PC-3 (cell line): Measurements from ENCODE around the gene USP14. TPM values are rescaled to one million over a fixed set of nuclear protein-coding genes. Genes with fewer than 3 reads are reported as not detected.

ENCODE experiments used
- ATAC-seq: fragments of 200-7000 bp; cut with Tn5 transposase; 2 replicates; pipeline ENCODE4 v1.9.1; 2020; ENCODE audit warnings: mild to moderate bottlenecking, moderate library complexity
- BruUV-seq: library from RNA; stranded (reverse); fragments of 400-500 nt; replicated peaks from 2 replicates; lab custom pipeline; 2021; lab: Mats Ljungman, UMichigan
- CTCF ChIA-PET: fragments of 300-600 bp; sonication (Branson Sonifier 250); formaldehyde crosslinking; loops from one replicate; lab custom pipeline; 2022; ENCODE audit warnings: antibody characterized with exemption; lab: Charles Lee
- POLR2A ChIA-PET: fragments of 300-600 bp; sonication (Branson Sonifier 250); formaldehyde crosslinking; loops from one replicate; lab custom pipeline; 2022; ENCODE audit warnings: antibody characterized with exemption; ENCODE audit not compliant: unreplicated experiment; lab: Charles Lee
- DNase-seq: peaks from one replicate; pipeline ENCODE4 v3.0.0-alpha.2; 2015
- H2AFZ ChIP-seq: fragments of 300-600 bp; sonication (generic); 2 replicates; pipeline ENCODE4 v1.6.0; 2016; ENCODE audit warnings: antibody characterized with exemption, low read length
- H3F3A ChIP-seq: fragments of 300-600 bp; sonication (generic); one replicate; pipeline ENCODE4 v1.6.0; 2017; ENCODE audit warnings: antibody characterized with exemption, low read length, control low read depth, mild to moderate bottlenecking; ENCODE audit not compliant: unreplicated experiment
- H3K27ac ChIP-seq: fragments of 300-600 bp; sonication (generic); 2 replicates; pipeline ENCODE4 v1.5.1; 2016; ENCODE audit warnings: mild to moderate bottlenecking, low read length
- H3K27me3 ChIP-seq: fragments of 300-600 bp; sonication (generic); 2 replicates; pipeline ENCODE4 v1.6.1; 2016; ENCODE audit warnings: low read length, mixed read lengths
- H3K36me3 ChIP-seq: fragments of 300-600 bp; sonication (generic); 2 replicates; pipeline ENCODE4 v1.6.1; 2016; ENCODE audit warnings: low read depth, mixed run types, low read length, mixed read lengths
- H3K4me1 ChIP-seq: fragments of 300-600 bp; sonication (generic); 2 replicates; pipeline ENCODE4 v1.5.1; 2016; ENCODE audit warnings: low read length; ENCODE audit not compliant: insufficient read depth
- H3K4me2 ChIP-seq: fragments of 300-600 bp; sonication (generic); 2 replicates; pipeline ENCODE4 v1.6.0; 2016; ENCODE audit warnings: low read length
- H3K4me3 ChIP-seq: fragments of 300-600 bp; sonication (generic); 2 replicates; pipeline ENCODE4 v1.5.1; 2016; ENCODE audit warnings: mild to moderate bottlenecking, low read length, mixed read lengths
- H3K79me2 ChIP-seq: fragments of 300-600 bp; sonication (generic); 2 replicates; pipeline ENCODE4 v1.6.1; 2017; ENCODE audit warnings: low read length, mixed read lengths
- H3K9ac ChIP-seq: fragments of 300-600 bp; sonication (generic); 2 replicates; pipeline ENCODE4 v1.6.0; 2016; ENCODE audit warnings: mild to moderate bottlenecking, low read length
- H3K9me2 ChIP-seq: fragments of 300-600 bp; sonication (generic); replicated peaks from 2 replicates; pipeline ENCODE4 v1.6.1; 2016; ENCODE audit warnings: mixed run types, low read length, mixed read lengths
- H3K9me3 ChIP-seq: fragments of 300-600 bp; sonication (generic); 2 replicates; pipeline ENCODE4 v1.6.1; 2016; ENCODE audit warnings: low read length, mixed read lengths
- H4K20me1 ChIP-seq: fragments of 300-600 bp; sonication (generic); 2 replicates; pipeline ENCODE4 v1.6.1; 2016; ENCODE audit warnings: low read length, mixed read lengths
- CTCF ChIP-seq: fragments of 300-600 bp; sonication (generic); conservative IDR thresholded peaks from 2 replicates; pipeline ENCODE4 v1.5.1; 2017; ENCODE audit warnings: antibody characterized with exemption, low read depth, mild to moderate bottlenecking, low read length
- EZH2 ChIP-seq: fragments of 300-600 bp; sonication (generic); IDR thresholded peaks from one replicate; pipeline ENCODE4 v1.6.1; 2017; ENCODE audit warnings: antibody characterized with exemption, mild to moderate bottlenecking, low read length; ENCODE audit not compliant: unreplicated experiment
- EZH2phosphoT487 ChIP-seq: fragments of 300-600 bp; sonication (generic); IDR thresholded peaks from 2 replicates; pipeline ENCODE4 v1.6.1; 2018; ENCODE audit warnings: mild to moderate bottlenecking, antibody characterized with exemption, low read length, borderline replicate concordance
- intact Hi-C: fragments of 100-400 bp; cut with micrococcal nuclease; formaldehyde crosslinking; loops from 2 replicates; pipeline ENCODE4 v1.9.0; 2023
- total RNA-seq: library from RNA; depleted of rRNA; stranded (reverse); fragments of >200 nt; gene quantifications from 2 replicates; pipeline ENCODE4 v1.2.3, GENCODE V29; 2014

USP14 gene
- total RNA-seq, 1 experiment from 2014 or later, result 30.7 TPM

GRCh38 chr18:248053-248452 is 89.7 kb downstream of the USP14 start:
- Histone ChIP-seq H3K4me3 (no peak overlapping the region), H4K20me1 (no peaks in the 10 kb centered on the region), H3K36me3 (peaks cover 72% of the 10 kb centered on the region), H3K4me1 (peaks cover 15% of the 10 kb centered on the region), H3K27ac (no peak overlapping the region), H3K9ac (no peak overlapping the region), H3K27me3 (no peaks in the 10 kb centered on the region), H2AFZ (no peak overlapping the region), H3K9me3 (no peaks in the 10 kb centered on the region), H3K9me2 (no peaks in the 10 kb centered on the region), H3F3A (no peaks in the 10 kb centered on the region), H3K79me2 (no peaks in the 10 kb centered on the region), H3K4me2 (no peak overlapping the region)
- CTCF ChIA-PET, result no interaction called here
- TF ChIP-seq EZH2phosphoT487 (no peak), CTCF (no peak), EZH2 (no peak)
- ATAC-seq, result no peak
- POLR2A ChIA-PET, result no interaction called here
- DNase-seq, result no peak
- intact Hi-C loops, result no loop called here
- no TSS peak for BruUV-seq

GRCh38 chr18:250685-251084 is 92.3 kb downstream of the USP14 start:
- CTCF ChIA-PET, result no interaction called here

More at GRCh38 chr18:250685-251084, 92.3 kb downstream of the USP14 start:
- H3K9ac ChIP-seq, result no peak overlapping the region
- H3K27me3 ChIP-seq, result no peaks in the 10 kb centered on the region
- POLR2A ChIA-PET, result no interaction called here
- peaks cover 15% of the 10 kb centered on the region for H3K4me1 ChIP-seq
- H3K9me3 ChIP-seq, result no peaks in the 10 kb centered on the region
- no peak overlapping the region for H3K4me3 ChIP-seq
- DNase-seq (peak; percentile 71), ATAC-seq (peak; percentile 100)
- H3K79me2 ChIP-seq, result no peaks in the 10 kb centered on the region
- no peak overlapping the region for H2AFZ ChIP-seq
- no peak overlapping the region for H3K4me2 ChIP-seq
- no peaks in the 10 kb centered on the region for H4K20me1 ChIP-seq
- intact Hi-C loops, result no loop called here
- no peaks in the 10 kb centered on the region for H3F3A ChIP-seq
- BruUV-seq, result no TSS peak
- peaks cover 70% of the 10 kb centered on the region for H3K36me3 ChIP-seq
- TF ChIP-seq CTCF (no peak), EZH2phosphoT487 (no peak), EZH2 (no peak)
- no peak overlapping the region for H3K27ac ChIP-seq
- H3K9me2 ChIP-seq, result no peaks in the 10 kb centered on the region
